Caki2 (cell line): ENCODE measurements around the gene LYPLAL1. TPM values are rescaled to one million over a fixed set of nuclear protein-coding genes. Genes with fewer than 3 reads are reported as not detected.
"Not testable (repeated sequence)": the region's sequence is repeated elsewhere in the genome, so short reads cannot be mapped to it uniquely, and the experiment has no call there.

Source experiments
- DNase-seq: peaks from one replicate; pipeline ENCODE4 v3.0.0-alpha.2; 2015; ENCODE audit warnings: low read depth
- in situ Hi-C: cut with HindIII; loops from 2 replicates; pipeline ENCODE4 v1.10.0; 2016; ENCODE audit warnings: low sequenced_read_pairs, low pct_unique_long_range_greater_than_20kb, mixed read lengths
- total RNA-seq: library from RNA; depleted of rRNA; stranded (reverse); fragments of >200 nt; shearing (Covaris generic); gene quantifications from 2 replicates; pipeline ENCODE4 v1.2.3, GENCODE V29; 2014; ENCODE audit warnings: low replicate concordance

The LYPLAL1 gene
- total RNA-seq, 1 experiment from 2014 or later = 19.4 TPM

- DNase-seq, in situ Hi-C loops: not testable (repeated sequence)
Measured at GRCh38 chr1:219250468-219250867, 76.8 kb downstream of the LYPLAL1 start.

- peak; percentile 42 for DNase-seq
- in situ Hi-C loops = no loop called here
Measured at GRCh38 chr1:219257751-219258150, 84.1 kb downstream of the LYPLAL1 start.

GRCh38 chr1:219261454-219261853 is 87.8 kb downstream of the LYPLAL1 start:
- no peak for DNase-seq
- in situ Hi-C loops = no loop called here
